Smooth muscle cell (in vitro differentiated cells): ENCODE data around the gene CSNK1G2. TPM values are rescaled to one million over a fixed set of nuclear protein-coding genes. Genes with fewer than 3 reads are reported as not detected.

Experiments
- DNase-seq: peaks from one replicate; lab custom pipeline; 2025; ENCODE audit not compliant: unreplicated experiment; lab: John Stamatoyannopoulos, UW
- H2AFZ ChIP-seq: fragments of 200-600 bp; sonication (generic); 2 replicates; pipeline ENCODE4 v1.6.0; 2016; ENCODE audit warnings: antibody characterized with exemption, low read depth, mild to moderate bottlenecking
- H3F3A ChIP-seq: fragments of 200-600 bp; sonication (generic); 2 replicates; pipeline ENCODE4 v1.6.0; 2017; ENCODE audit warnings: antibody characterized with exemption, low read depth
- H3K27ac ChIP-seq: fragments of 200-600 bp; sonication (generic); 2 replicates; pipeline ENCODE4 v1.5.1; 2016; ENCODE audit warnings: low read depth, mild to moderate bottlenecking
- H3K27me3 ChIP-seq: fragments of 200-600 bp; sonication (generic); 2 replicates; pipeline ENCODE4 v1.6.1; 2016; ENCODE audit warnings: low read depth, mild to moderate bottlenecking
- H3K36me3 ChIP-seq: fragments of 200-600 bp; sonication (generic); 2 replicates; pipeline ENCODE4 v1.5.1; 2016; ENCODE audit warnings: low read depth
- H3K4me1 ChIP-seq: fragments of 200-600 bp; sonication (generic); 2 replicates; pipeline ENCODE4 v1.5.1; 2016; ENCODE audit warnings: low read depth
- H3K4me2 ChIP-seq: fragments of 200-600 bp; sonication (generic); 2 replicates; pipeline ENCODE4 v1.6.0; 2016; ENCODE audit warnings: mild to moderate bottlenecking
- H3K4me3 ChIP-seq: fragments of 200-600 bp; sonication (generic); 2 replicates; pipeline ENCODE4 v1.5.1; 2016; ENCODE audit warnings: mild to moderate bottlenecking
- H3K79me2 ChIP-seq: fragments of 200-600 bp; sonication (generic); 2 replicates; pipeline ENCODE4 v1.6.0; 2016; ENCODE audit warnings: low read depth, mild to moderate bottlenecking
- H3K9ac ChIP-seq: fragments of 200-600 bp; sonication (generic); 2 replicates; pipeline ENCODE4 v1.6.0; 2016; ENCODE audit warnings: low read depth
- H3K9me3 ChIP-seq: fragments of 200-600 bp; sonication (generic); replicated peaks from 2 replicates; pipeline ENCODE4 v1.5.1; 2016; ENCODE audit warnings: low read depth
- H4K20me1 ChIP-seq: fragments of 200-600 bp; sonication (generic); 2 replicates; pipeline ENCODE4 v1.6.0; 2016; ENCODE audit warnings: low read depth
- WGBS: methylation state at CpG from one replicate; pipeline ENCODE4 v1.1.7; 2016; ENCODE audit warnings: low lambda C conversion rate; 5-methylcytosine and 5-hydroxymethylcytosine counted together
- polyA plus RNA-seq: library from polyadenylated mRNA; unstranded; fragments of >200 nt; fragmentation: Nextera tagmentation; extraction: Ambion mirVana; gene quantifications from 2 replicates; pipeline ENCODE4 v1.2.1, GENCODE V29; 2016
- total RNA-seq: library from RNA; depleted of rRNA; stranded (reverse); fragments of >200 nt; gene quantifications from 2 replicates; pipeline ENCODE4 v1.2.3, GENCODE V29; 2014
- TF ChIP-seq, protein P1 (sequence below): fragments of 200-600 bp; sonication (generic); IDR thresholded peaks from 2 replicates; pipeline ENCODE4 v1.5.1; 2017; ENCODE audit warnings: borderline replicate concordance, mild to moderate bottlenecking, antibody characterized with exemption; ENCODE audit not compliant: insufficient read depth, poor library complexity, severe bottlenecking

CSNK1G2 gene
- total and polyA plus RNA-seq, 2 experiments from 2014 or later, result 53.5 to 74.9 TPM

DNA sequence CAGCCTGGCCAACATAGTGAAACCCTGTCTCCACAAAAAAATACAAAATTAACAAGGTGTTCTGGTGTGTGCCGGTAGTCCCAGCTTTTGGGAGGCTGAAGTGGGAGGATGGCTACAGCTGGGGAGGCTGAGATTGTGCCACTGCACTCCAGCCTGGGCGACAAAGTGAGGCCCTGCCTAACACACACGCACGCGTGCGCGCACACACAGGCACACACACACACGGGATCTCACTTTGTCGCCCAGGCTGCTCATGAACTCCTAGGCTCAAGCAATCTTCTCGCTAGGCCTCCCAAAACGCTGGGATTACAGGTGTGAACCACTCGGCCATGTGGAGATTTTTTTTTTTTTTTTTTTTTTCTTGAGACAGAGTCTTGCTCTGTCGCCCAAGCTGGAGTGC lies 77.8 kb downstream of the CSNK1G2 start:
- no peak overlapping the region for H3K4me3 ChIP-seq
- 93% methylated on average over 13 of the region's 13 CpGs for WGBS
- TF ChIP-seq, protein P1, sequence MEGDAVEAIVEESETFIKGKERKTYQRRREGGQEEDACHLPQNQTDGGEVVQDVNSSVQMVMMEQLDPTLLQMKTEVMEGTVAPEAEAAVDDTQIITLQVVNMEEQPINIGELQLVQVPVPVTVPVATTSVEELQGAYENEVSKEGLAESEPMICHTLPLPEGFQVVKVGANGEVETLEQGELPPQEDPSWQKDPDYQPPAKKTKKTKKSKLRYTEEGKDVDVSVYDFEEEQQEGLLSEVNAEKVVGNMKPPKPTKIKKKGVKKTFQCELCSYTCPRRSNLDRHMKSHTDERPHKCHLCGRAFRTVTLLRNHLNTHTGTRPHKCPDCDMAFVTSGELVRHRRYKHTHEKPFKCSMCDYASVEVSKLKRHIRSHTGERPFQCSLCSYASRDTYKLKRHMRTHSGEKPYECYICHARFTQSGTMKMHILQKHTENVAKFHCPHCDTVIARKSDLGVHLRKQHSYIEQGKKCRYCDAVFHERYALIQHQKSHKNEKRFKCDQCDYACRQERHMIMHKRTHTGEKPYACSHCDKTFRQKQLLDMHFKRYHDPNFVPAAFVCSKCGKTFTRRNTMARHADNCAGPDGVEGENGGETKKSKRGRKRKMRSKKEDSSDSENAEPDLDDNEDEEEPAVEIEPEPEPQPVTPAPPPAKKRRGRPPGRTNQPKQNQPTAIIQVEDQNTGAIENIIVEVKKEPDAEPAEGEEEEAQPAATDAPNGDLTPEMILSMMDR, result no peak

DNA sequence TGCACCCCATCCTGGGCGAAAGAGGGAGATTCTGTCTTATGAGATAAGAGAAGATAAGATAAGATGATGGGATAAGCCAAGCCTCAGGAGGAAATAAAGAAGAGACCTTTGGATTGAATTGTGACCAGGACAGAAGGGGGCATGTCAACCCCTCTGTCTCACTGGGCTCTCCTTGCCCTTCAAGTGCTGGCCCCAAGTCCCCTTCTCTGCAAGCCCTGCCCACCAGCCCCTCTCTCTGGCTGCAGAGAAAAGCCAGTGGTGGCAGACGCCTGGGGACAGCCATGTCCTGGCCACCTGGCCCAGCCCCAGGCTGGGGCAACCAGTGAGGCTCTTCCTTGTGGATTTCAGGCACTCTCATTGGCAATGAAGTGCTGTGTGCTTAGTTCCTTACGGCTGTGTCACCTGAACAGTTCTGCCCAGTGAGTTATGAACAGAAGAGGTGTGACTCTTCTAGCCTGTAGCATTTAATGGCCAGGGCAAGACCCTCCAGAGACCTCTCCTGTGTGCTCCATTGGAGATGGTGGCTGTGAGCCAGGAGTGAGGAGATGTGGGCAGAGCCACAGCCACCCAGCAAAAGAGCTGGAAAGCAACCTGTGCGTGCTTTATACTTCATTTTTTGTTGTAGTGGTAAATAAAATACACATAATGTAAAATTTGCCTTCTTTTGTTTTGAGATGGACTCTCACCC lies 80.6 kb downstream of the CSNK1G2 start:
- H3F3A ChIP-seq, result no peaks in the 10 kb centered on the region
- WGBS, result 79% methylated on average over 4 of the region's 4 CpGs

More for the DNA sequence above, 77.8 kb downstream of the CSNK1G2 start:
- Histone ChIP-seq H3K9me3 (no peaks in the 10 kb centered on the region), H3K4me2 (no peak overlapping the region), H3F3A (no peaks in the 10 kb centered on the region), H3K36me3 (no peaks in the 10 kb centered on the region), H3K4me1 (peaks cover 3% of the 10 kb centered on the region), H4K20me1 (no peaks in the 10 kb centered on the region), H3K27ac (no peak overlapping the region), H3K9ac (no peak overlapping the region), H3K27me3 (no peaks in the 10 kb centered on the region), H2AFZ (no peak overlapping the region), H3K79me2 (no peaks in the 10 kb centered on the region)
- DNase-seq, result no peak

DNA sequence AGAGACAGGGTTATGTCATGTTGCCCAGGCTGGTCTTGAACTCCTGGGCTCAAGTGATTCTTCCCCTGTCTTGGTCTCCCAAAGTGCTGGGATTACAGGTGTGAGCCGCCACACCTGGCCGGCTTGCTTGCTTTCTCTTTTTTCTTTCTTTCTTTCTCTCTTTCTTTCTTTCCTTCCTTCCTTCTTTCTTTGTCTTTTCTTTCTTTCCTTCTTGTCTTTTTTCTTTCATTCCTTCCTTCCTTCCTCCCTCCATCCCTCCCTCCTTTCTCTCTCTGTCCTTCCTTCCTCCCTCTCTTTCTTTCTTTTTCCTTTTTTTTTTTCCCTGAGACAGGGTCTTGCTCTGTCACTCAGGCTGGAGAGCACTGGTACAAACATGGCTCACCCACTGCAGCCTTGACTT lies 81.3 kb downstream of the CSNK1G2 start:
- Histone ChIP-seq H3K9ac (no peak overlapping the region), H4K20me1 (no peaks in the 10 kb centered on the region), H3K4me3 (no peak overlapping the region), H3F3A (no peaks in the 10 kb centered on the region), H3K9me3 (no peaks in the 10 kb centered on the region), H3K27me3 (no peaks in the 10 kb centered on the region), H3K36me3 (no peaks in the 10 kb centered on the region), H3K27ac (no peak overlapping the region), H3K4me1 (no peaks in the 10 kb centered on the region), H2AFZ (no peak overlapping the region), H3K79me2 (no peaks in the 10 kb centered on the region), H3K4me2 (no peak overlapping the region)
- no peak for DNase-seq
- WGBS, result 100% methylated on average over 2 of the region's 2 CpGs
- TF ChIP-seq, protein P1, result no peak

More for the DNA sequence above, 80.6 kb downstream of the CSNK1G2 start:
- no peak overlapping the region for H3K27ac ChIP-seq
- TF ChIP-seq, protein P1, result no peak
- H3K4me2 ChIP-seq, result no peak overlapping the region
- no peak overlapping the region for H2AFZ ChIP-seq
- no peak for DNase-seq
- no peak overlapping the region for H3K4me3 ChIP-seq
- no peak overlapping the region for H3K9ac ChIP-seq
- no peaks in the 10 kb centered on the region for H3K79me2 ChIP-seq
- no peaks in the 10 kb centered on the region for H3K36me3 ChIP-seq
- H3K9me3 ChIP-seq, result no peaks in the 10 kb centered on the region
- no peaks in the 10 kb centered on the region for H3K27me3 ChIP-seq
- H4K20me1 ChIP-seq, result no peaks in the 10 kb centered on the region
- no peaks in the 10 kb centered on the region for H3K4me1 ChIP-seq

DNA sequence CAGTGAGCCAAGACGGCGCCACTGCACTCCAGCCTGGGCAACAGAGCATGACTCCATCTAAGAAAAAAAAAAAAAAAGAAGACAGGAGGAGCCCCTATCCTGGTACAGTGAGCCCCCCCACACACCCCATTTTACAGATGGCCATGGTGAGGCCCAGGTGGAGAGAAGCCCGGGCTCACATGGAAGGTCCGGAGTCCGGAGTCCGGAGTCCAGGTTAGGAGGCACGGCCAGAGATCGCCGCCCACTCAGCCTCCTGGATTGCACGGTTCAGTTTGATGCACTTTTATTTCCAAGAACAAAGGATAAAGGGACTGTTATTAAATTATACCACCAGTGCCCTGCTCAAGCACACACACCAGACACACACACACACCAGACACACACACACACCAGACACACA lies 85.8 kb downstream of the CSNK1G2 start:
- no peak overlapping the region for H3K4me2 ChIP-seq
- no peaks in the 10 kb centered on the region for H3F3A ChIP-seq
- H3K27me3 ChIP-seq, result no peaks in the 10 kb centered on the region
- H3K4me3 ChIP-seq, result no peak overlapping the region
- DNase-seq, result no peak
- no peaks in the 10 kb centered on the region for H4K20me1 ChIP-seq
- no peak overlapping the region for H2AFZ ChIP-seq
- no peak overlapping the region for H3K9ac ChIP-seq
- H3K36me3 ChIP-seq, result no peaks in the 10 kb centered on the region
- no peaks in the 10 kb centered on the region for H3K4me1 ChIP-seq
- H3K27ac ChIP-seq, result no peak overlapping the region
- H3K79me2 ChIP-seq, result no peaks in the 10 kb centered on the region
- TF ChIP-seq, protein P1, result no peak
- 93% methylated on average over 10 of the region's 10 CpGs for WGBS
- H3K9me3 ChIP-seq, result no peaks in the 10 kb centered on the region
